Islet of Langerhans (tissue), 1 donor: ENCODE results near the gene COMMD9.
"Not testable (repeated sequence)": the region's sequence is repeated elsewhere in the genome, so short reads cannot be mapped to it uniquely, and the experiment has no call there.

Experiments
- FAIRE-seq: peaks from one replicate; lab custom pipeline; 2011; peaks lifted over from hg19 to GRCh38; lab: Jason Lieb, UNC

The COMMD9 gene

GRCh38 chr11:36289226-36289852 lies at the start of gene COMMD9:
COMMD9 (minus strand) TSS chr11:36289424; CDS start chr11:36289412, 12 bp downstream.
- FAIRE-seq = peak; percentile 83

GRCh38 chr11:36333897-36334296 lies 44.7 kb upstream of the COMMD9 start:
- no peak for FAIRE-seq

GRCh38 chr11:36333468-36333867 lies 44.2 kb upstream of the COMMD9 start:
- FAIRE-seq = no peak

GRCh38 chr11:36330411-36330810 lies 41.2 kb upstream of the COMMD9 start:
- no peak for FAIRE-seq

- no peak for FAIRE-seq
These were observed 39.9 kb upstream of the COMMD9 start for GRCh38 chr11:36328966-36329673.

- FAIRE-seq = no peak
These were observed 37.5 kb upstream of the COMMD9 start for GRCh38 chr11:36326524-36327419.

GRCh38 chr11:36325403-36325802 lies 36.2 kb upstream of the COMMD9 start:
- FAIRE-seq = not testable (repeated sequence)

- FAIRE-seq = not testable (repeated sequence)
These were observed 35.7 kb upstream of the COMMD9 start for GRCh38 chr11:36324956-36325355.

- no peak for FAIRE-seq
These were observed 28.8 kb upstream of the COMMD9 start for GRCh38 chr11:36317992-36318391.

- no peak for FAIRE-seq
These were observed 26.8 kb upstream of the COMMD9 start for GRCh38 chr11:36316049-36316448.

GRCh38 chr11:36314434-36314767 lies 25.2 kb upstream of the COMMD9 start:
- no peak for FAIRE-seq

- FAIRE-seq = no peak
These were observed 24.7 kb upstream of the COMMD9 start for GRCh38 chr11:36313750-36314433.

GRCh38 chr11:36312611-36313472 lies 23.6 kb upstream of the COMMD9 start:
- no peak for FAIRE-seq

GRCh38 chr11:36311926-36312595 lies 22.8 kb upstream of the COMMD9 start:
- FAIRE-seq = no peak

- no peak for FAIRE-seq
These were observed 20.6 kb upstream of the COMMD9 start for GRCh38 chr11:36309779-36310178.

- FAIRE-seq = no peak
These were observed 19.4 kb upstream of the COMMD9 start for GRCh38 chr11:36308577-36308976.

GRCh38 chr11:36306888-36307287 lies 17.7 kb upstream of the COMMD9 start:
- no peak for FAIRE-seq

GRCh38 chr11:36305047-36305446 lies 15.8 kb upstream of the COMMD9 start:
- FAIRE-seq = no peak

- FAIRE-seq = no peak
These were observed 15.1 kb upstream of the COMMD9 start for GRCh38 chr11:36304351-36304750.

GRCh38 chr11:36300650-36301049 lies 11.4 kb upstream of the COMMD9 start:
- no peak for FAIRE-seq
